ENCODE measurements around the gene DYTN.
A peak's percentile ranks its signal among the peaks of the same experiment; 100 is the strongest.
"Not testable (repeated sequence)": the region's sequence is repeated elsewhere in the genome, so short reads cannot be mapped to it uniquely, and the experiment has no call there.

DYTN gene

GRCh38 chr2:206718296-206718695 lies at the start of gene DYTN:
DYTN (minus strand) TSS chr2:206718396; CDS start chr2:206718279, 117 bp downstream.
- DNase-seq (ENCODE audit: low read depth): no peak

GRCh38 chr2:206766057-206766930 lies 48.1 kb upstream of the DYTN start:
- no peak for DNase-seq (ENCODE audit: low read depth)

GRCh38 chr2:206765242-206766056 lies 47.3 kb upstream of the DYTN start, which contains the start of the genes FASTKD2 and MDH1B:
FASTKD2 (plus strand) TSS chr2:206765606; CDS start chr2:206766694, 1,088 bp downstream.
MDH1B (minus strand) TSS chr2:206765328; CDS start chr2:206765271, 57 bp downstream.
- DNase-seq (ENCODE audit: low read depth): peak; percentile 91

- no peak for DNase-seq (ENCODE audit: low read depth)
Measured at GRCh38 chr2:206764673-206765241, 46.6 kb upstream of the DYTN start.

- no peak for DNase-seq (ENCODE audit: low read depth)
Measured at GRCh38 chr2:206756816-206757215, 38.6 kb upstream of the DYTN start.

GRCh38 chr2:206740800-206741199 lies 22.6 kb upstream of the DYTN start:
- no peak for DNase-seq (ENCODE audit: low read depth)

- no peak for DNase-seq (ENCODE audit: low read depth)
Measured at GRCh38 chr2:206739271-206739670, 21.1 kb upstream of the DYTN start.

GRCh38 chr2:206736935-206737334 lies 18.7 kb upstream of the DYTN start:
- DNase-seq (ENCODE audit: low read depth): no peak

GRCh38 chr2:206733341-206733740 lies 15.1 kb upstream of the DYTN start:
- DNase-seq (ENCODE audit: low read depth): no peak

- DNase-seq (ENCODE audit: low read depth): no peak
Measured at GRCh38 chr2:206728277-206729199, 10.3 kb upstream of the DYTN start.

GRCh38 chr2:206727287-206727686 lies 9.1 kb upstream of the DYTN start:
- DNase-seq (ENCODE audit: low read depth): no peak

GRCh38 chr2:206723288-206723687 lies 5.1 kb upstream of the DYTN start:
- no peak for DNase-seq (ENCODE audit: low read depth)

- no peak for DNase-seq (ENCODE audit: low read depth)
Measured at GRCh38 chr2:206721256-206721920, 3.2 kb upstream of the DYTN start.

- no peak for DNase-seq (ENCODE audit: low read depth)
Measured at GRCh38 chr2:206716623-206717022, 1.6 kb downstream of the DYTN start.

GRCh38 chr2:206715183-206715582 lies 3.0 kb downstream of the DYTN start:
- not testable (repeated sequence) for DNase-seq (ENCODE audit: low read depth)

- DNase-seq (ENCODE audit: low read depth): no peak
Measured at GRCh38 chr2:206713746-206714145, 4.5 kb downstream of the DYTN start.

GRCh38 chr2:206708286-206708685 lies 9.9 kb downstream of the DYTN start:
- no peak for DNase-seq (ENCODE audit: low read depth)

- DNase-seq (ENCODE audit: low read depth): no peak
Measured at GRCh38 chr2:206707164-206707701, 11.0 kb downstream of the DYTN start.

GRCh38 chr2:206701952-206702605 lies 16.1 kb downstream of the DYTN start:
- DNase-seq (ENCODE audit: low read depth): no peak

GRCh38 chr2:206700156-206700555 lies 18.0 kb downstream of the DYTN start:
- DNase-seq (ENCODE audit: low read depth): no peak
